Activated CD4-positive, alpha-beta T cell treated with anti-CD3 and anti-CD28 coated beads for 48 hours (primary cell): Measurements from ENCODE around the gene TST.

Experiments used
- DNase-seq: peaks from one replicate; pipeline ENCODE4 v3.0.0-alpha.2; 2020

Gene TST

GRCh38 chr22:36979016-36979910 lies 40.0 kb downstream of the TST start:
- no peak for DNase-seq

- peak; percentile 92 for DNase-seq
These were observed 41.1 kb downstream of the TST start for GRCh38 chr22:36977947-36978660.

GRCh38 chr22:36977401-36977861 lies 41.8 kb downstream of the TST start:
- peak; percentile 91 for DNase-seq

- no peak for DNase-seq
These were observed 42.6 kb downstream of the TST start for GRCh38 chr22:36976606-36977005.

GRCh38 chr22:36971341-36972125 lies 47.7 kb downstream of the TST start:
- DNase-seq = no peak

- no peak for DNase-seq
These were observed 50.8 kb downstream of the TST start for GRCh38 chr22:36968249-36968964.

- no peak for DNase-seq
These were observed 52.3 kb downstream of the TST start for GRCh38 chr22:36966851-36967540.

- DNase-seq = no peak
These were observed 53.6 kb downstream of the TST start for GRCh38 chr22:36965696-36966095.

GRCh38 chr22:36964106-36964505 lies 55.1 kb downstream of the TST start:
- DNase-seq = no peak

GRCh38 chr22:36963302-36963701 lies 55.9 kb downstream of the TST start:
- no peak for DNase-seq

GRCh38 chr22:36961626-36962025 lies 57.6 kb downstream of the TST start:
- DNase-seq = no peak
